ENCODE results near the gene OR52K2.

DNA sequence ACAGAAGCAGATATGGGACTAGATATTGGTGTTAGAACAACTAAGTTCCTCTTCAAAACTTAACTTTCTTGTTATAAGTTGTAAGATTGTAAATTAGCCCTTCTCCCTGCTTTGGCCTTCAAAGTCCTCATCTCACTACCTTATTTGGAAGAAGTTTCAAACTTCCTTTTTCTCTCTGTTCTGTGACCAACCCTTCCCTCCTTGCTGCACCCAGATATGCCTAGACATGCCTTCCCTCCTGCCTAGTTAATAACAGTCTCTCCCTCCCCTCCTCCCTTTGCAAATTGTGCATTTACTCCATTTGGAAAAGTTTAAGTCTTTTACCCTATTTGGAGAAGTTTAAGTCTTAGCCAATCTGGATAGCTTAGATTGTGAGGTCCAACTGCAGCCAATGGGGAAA lies 4.9 kb downstream of the OR52K2 start:
- TF ChIP-seq, protein P1, sequence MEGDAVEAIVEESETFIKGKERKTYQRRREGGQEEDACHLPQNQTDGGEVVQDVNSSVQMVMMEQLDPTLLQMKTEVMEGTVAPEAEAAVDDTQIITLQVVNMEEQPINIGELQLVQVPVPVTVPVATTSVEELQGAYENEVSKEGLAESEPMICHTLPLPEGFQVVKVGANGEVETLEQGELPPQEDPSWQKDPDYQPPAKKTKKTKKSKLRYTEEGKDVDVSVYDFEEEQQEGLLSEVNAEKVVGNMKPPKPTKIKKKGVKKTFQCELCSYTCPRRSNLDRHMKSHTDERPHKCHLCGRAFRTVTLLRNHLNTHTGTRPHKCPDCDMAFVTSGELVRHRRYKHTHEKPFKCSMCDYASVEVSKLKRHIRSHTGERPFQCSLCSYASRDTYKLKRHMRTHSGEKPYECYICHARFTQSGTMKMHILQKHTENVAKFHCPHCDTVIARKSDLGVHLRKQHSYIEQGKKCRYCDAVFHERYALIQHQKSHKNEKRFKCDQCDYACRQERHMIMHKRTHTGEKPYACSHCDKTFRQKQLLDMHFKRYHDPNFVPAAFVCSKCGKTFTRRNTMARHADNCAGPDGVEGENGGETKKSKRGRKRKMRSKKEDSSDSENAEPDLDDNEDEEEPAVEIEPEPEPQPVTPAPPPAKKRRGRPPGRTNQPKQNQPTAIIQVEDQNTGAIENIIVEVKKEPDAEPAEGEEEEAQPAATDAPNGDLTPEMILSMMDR (IDR thresholded peaks at IDR 0.05; ENCODE audit: insufficient read depth, low read length, poor library complexity, severe bottlenecking), result no peak
- TF ChIP-seq EZH2phosphoT487 (conservative IDR thresholded peaks at IDR 0.05; ENCODE audit: low read length), result no peak
